Psoas muscle (tissue), 8 donors: ENCODE results near the gene CEP20. TPM values are rescaled to one million over a fixed set of nuclear protein-coding genes. Genes with fewer than 3 reads are reported as not detected.
A peak's percentile ranks its signal among the peaks of the same experiment; 100 is the strongest.

Source experiments
- ATAC-seq, 4 donors: fragments of 200-7000 bp; cut with Tn5 transposase; one replicate each; pipeline ENCODE4 v1.9.1; 2020; ENCODE audit warnings: moderate library complexity in 3 of 4, mild to moderate bottlenecking in 2 of 4
- DNase-seq, 2 donors: peaks; one replicate each; pipeline ENCODE4 v3.0.0-alpha.2; 2020
- H3K27ac ChIP-seq: fragments of 200-600 bp; one replicate; pipeline ENCODE4 v1.8.0; 2022
- H3K27me3 ChIP-seq, 3 donors: fragments of 200-600 bp in 1 of 3; one replicate each; pipeline versions ENCODE4 v1.6.1 to v1.8.0; 2013 to 2022; ENCODE audit warnings: low read length in 2 of 3, mild to moderate bottlenecking in 2 of 3, moderate library complexity in 1 of 3; ENCODE audit not compliant: insufficient read depth in 3 of 3
- H3K36me3 ChIP-seq, 2 donors: fragments of 200-600 bp in 1 of 2; one replicate each; pipeline versions ENCODE4 v1.6.1 to v1.8.0; 2013 to 2022; ENCODE audit warnings: low read depth in 1 of 2, mild to moderate bottlenecking in 1 of 2, moderate library complexity in 1 of 2; ENCODE audit not compliant: insufficient read depth in 1 of 2
- H3K4me1 ChIP-seq: fragments of 200-600 bp; one replicate; pipeline ENCODE4 v1.8.0; 2022
- H3K4me3 ChIP-seq: fragments of 200-600 bp; one replicate; pipeline ENCODE4 v1.8.0; 2022; ENCODE audit warnings: mild to moderate bottlenecking
- H3K9me3 ChIP-seq: fragments of 200-600 bp; one replicate; pipeline ENCODE4 v1.8.0; 2022
- CTCF ChIP-seq: fragments of 200-600 bp; IDR thresholded peaks from one replicate; pipeline ENCODE4 v1.8.0; 2022; ENCODE audit warnings: antibody characterized with exemption
- WGBS, 3 donors: extraction: QIAGEN DNeasy Blood & Tissue Kit; methylation state at CpG; one replicate each; pipeline versions ENCODE4 v1.1.6 to v1.1.7; 2013; 5-methylcytosine and 5-hydroxymethylcytosine counted together
- intact Hi-C, 2 donors: fragments of 100-400 bp; cut with DNase I; formaldehyde crosslinking; loops; one replicate each; pipeline versions ENCODE4 v1.11.0 to v1.14.2; 2022
- polyA plus RNA-seq, 3 donors: library from polyadenylated mRNA; stranded (reverse); fragments of 200-250 nt; gene quantifications; one replicate each; pipeline ENCODE4 v1.2.3, GENCODE V29; 2013
- total RNA-seq, 4 donors: library from RNA; stranded (reverse); fragmentation: NEBNext Ultra II Directional in 2 of 4; extraction: Animal tissue kit (Norgen Biotek cat#: 25700) in 2 of 4; gene quantifications; one replicate each; pipeline versions ENCODE4 v1.2.1 to v1.2.4, GENCODE V29; 2021 to 2023
- donor health status: healthy with polysubstance abuse.
- donor health status: DM: no; HTN: no; CAD: no; lungs with moderate emphysema.
- donor health status: Bipolar disorder and iron deficiency.
- donor health status: healthy.
- donor health status: DM: yes; HTN: yes; CAD: no.
- donor health status: DM: no; HTN: no; CAD: no.
- donor health status: DM: no; HTN: no; CAD: no.
- donor health status: DM: yes; HTN: yes; CAD: no.

CEP20 gene
- total and polyA plus RNA-seq, 7 donors = 33.0 to 98.9 (median 49.6) TPM

- Histone ChIP-seq H3K27ac (no peak overlapping the region), H3K9me3 (no peaks in the 10 kb centered on the region), H3K4me3 (no peak overlapping the region), H3K27me3 (no peaks in the 10 kb centered on the region), H3K36me3 (no peaks in the 10 kb centered on the region), H3K4me1 (no peaks in the 10 kb centered on the region)
- ATAC-seq (no peak), DNase-seq (no peak)
- no peak for TF ChIP-seq CTCF
- WGBS, 3 donors = 85 to 91% (median 88%) methylated on average over 3 of the region's 3 CpGs
- intact Hi-C loops = no loop called here
Measured at GRCh38 chr16:15900357-15900756, 12.0 kb upstream of the CEP20 start.

- H3K27me3 ChIP-seq = no peaks in the 10 kb centered on the region
- TF ChIP-seq CTCF = no peak
- WGBS, 3 donors = 69 to 77% (median 73%) methylated on average over 9 of the region's 9 CpGs
- intact Hi-C loops = no loop called here
- DNase-seq (no peak), ATAC-seq (peak in 3 of 4 donors; percentile 42 to 62 (median 54))
- H3K9me3 ChIP-seq = no peaks in the 10 kb centered on the region
- H3K4me3 ChIP-seq = no peak overlapping the region
- H3K27ac ChIP-seq = no peak overlapping the region
- no peaks in the 10 kb centered on the region for H3K4me1 ChIP-seq
- no peaks in the 10 kb centered on the region for H3K36me3 ChIP-seq
Measured at GRCh38 chr16:15899538-15900100, 11.2 kb upstream of the CEP20 start.

- Histone ChIP-seq H3K27ac (no peak overlapping the region), H3K27me3 (no peaks in the 10 kb centered on the region), H3K4me1 (no peaks in the 10 kb centered on the region), H3K4me3 (no peak overlapping the region), H3K9me3 (no peaks in the 10 kb centered on the region), H3K36me3 (no peaks in the 10 kb centered on the region)
- intact Hi-C loops = no loop called here
- 85 to 87% (median 87%) methylated on average over 6 of the region's 6 CpGs for WGBS, 3 donors
- ATAC-seq (no peak), DNase-seq (no peak)
- TF ChIP-seq CTCF = no peak
Measured at GRCh38 chr16:15898654-15899053, 10.3 kb upstream of the CEP20 start.

GRCh38 chr16:15897834-15898254, 9.4 kb upstream of the CEP20 start:
- no peak overlapping the region for H3K4me3 ChIP-seq
- WGBS, 3 donors = 35 to 55% (median 41%) methylated on average over 5 of the region's 5 CpGs
- ATAC-seq = no peak
- no peaks in the 10 kb centered on the region for H3K9me3 ChIP-seq
- H3K27me3 ChIP-seq = no peaks in the 10 kb centered on the region
- no peak for DNase-seq
- H3K36me3 ChIP-seq = no peaks in the 10 kb centered on the region
- TF ChIP-seq CTCF = no peak
- H3K4me1 ChIP-seq = no peaks in the 10 kb centered on the region
- H3K27ac ChIP-seq = no peak overlapping the region
- intact Hi-C loops = no loop called here
